ENCODE results near the gene HEPN1. TPM values are rescaled to one million over a fixed set of nuclear protein-coding genes. Genes with fewer than 3 reads are reported as not detected.

HEPN1 gene
- total and polyA plus RNA-seq, 9 of the 15 experiments (the other 6 are each of a cell fraction or from before 2014, with no cell fraction given), result not detected

DNA sequence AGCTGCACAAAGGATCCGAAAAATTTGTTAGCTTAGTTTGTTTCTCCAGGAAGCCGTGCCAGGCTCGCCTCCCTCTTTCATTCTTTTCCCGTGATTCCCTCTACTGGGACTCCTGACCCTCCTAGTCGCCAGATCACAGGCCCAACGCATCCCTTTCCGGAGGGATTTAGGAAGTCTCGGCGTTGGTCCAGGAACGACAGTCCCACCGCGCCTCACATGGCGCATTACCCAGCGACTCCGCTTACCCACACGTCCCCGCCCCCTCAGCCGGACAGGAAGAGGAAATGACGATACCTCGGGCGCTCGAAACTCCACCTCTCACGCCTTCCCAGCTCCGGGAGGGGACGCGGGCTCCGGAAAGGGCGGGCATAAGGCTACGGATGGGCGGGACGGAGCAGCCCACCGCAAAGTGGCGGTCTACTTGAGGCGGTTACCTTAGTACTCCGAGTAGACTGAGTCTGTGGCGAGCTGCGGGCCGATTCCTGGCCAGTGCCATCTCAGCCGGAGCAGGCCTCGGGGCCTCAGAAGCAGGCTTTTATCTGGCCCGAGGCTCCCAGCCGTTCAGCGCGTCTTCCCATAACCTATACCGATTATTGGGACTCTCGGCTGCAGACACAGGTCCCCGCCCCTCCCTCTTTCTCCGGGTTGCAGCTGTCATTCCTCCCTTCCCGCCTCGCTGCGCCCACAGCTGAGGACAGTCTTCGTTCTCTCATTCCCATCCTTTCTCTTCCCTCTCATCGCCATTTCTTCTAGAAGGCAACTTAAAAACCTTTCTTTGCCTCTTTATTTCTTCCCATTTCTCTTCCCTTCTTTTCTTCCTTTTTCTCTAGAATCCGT is 34.9 kb downstream of the HEPN1 start, which contains the start of gene CCDC15 (continued):
- TF ChIP-seq, protein P1, sequence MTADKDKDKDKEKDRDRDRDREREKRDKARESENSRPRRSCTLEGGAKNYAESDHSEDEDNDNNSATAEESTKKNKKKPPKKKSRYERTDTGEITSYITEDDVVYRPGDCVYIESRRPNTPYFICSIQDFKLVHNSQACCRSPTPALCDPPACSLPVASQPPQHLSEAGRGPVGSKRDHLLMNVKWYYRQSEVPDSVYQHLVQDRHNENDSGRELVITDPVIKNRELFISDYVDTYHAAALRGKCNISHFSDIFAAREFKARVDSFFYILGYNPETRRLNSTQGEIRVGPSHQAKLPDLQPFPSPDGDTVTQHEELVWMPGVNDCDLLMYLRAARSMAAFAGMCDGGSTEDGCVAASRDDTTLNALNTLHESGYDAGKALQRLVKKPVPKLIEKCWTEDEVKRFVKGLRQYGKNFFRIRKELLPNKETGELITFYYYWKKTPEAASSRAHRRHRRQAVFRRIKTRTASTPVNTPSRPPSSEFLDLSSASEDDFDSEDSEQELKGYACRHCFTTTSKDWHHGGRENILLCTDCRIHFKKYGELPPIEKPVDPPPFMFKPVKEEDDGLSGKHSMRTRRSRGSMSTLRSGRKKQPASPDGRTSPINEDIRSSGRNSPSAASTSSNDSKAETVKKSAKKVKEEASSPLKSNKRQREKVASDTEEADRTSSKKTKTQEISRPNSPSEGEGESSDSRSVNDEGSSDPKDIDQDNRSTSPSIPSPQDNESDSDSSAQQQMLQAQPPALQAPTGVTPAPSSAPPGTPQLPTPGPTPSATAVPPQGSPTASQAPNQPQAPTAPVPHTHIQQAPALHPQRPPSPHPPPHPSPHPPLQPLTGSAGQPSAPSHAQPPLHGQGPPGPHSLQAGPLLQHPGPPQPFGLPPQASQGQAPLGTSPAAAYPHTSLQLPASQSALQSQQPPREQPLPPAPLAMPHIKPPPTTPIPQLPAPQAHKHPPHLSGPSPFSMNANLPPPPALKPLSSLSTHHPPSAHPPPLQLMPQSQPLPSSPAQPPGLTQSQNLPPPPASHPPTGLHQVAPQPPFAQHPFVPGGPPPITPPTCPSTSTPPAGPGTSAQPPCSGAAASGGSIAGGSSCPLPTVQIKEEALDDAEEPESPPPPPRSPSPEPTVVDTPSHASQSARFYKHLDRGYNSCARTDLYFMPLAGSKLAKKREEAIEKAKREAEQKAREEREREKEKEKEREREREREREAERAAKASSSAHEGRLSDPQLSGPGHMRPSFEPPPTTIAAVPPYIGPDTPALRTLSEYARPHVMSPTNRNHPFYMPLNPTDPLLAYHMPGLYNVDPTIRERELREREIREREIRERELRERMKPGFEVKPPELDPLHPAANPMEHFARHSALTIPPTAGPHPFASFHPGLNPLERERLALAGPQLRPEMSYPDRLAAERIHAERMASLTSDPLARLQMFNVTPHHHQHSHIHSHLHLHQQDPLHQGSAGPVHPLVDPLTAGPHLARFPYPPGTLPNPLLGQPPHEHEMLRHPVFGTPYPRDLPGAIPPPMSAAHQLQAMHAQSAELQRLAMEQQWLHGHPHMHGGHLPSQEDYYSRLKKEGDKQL (CRISPR knock-in tag; IDR thresholded peaks at IDR 0.05; ENCODE audit: borderline replicate concordance), result no peak
- TF ChIP-seq RCOR1 (IDR thresholded peaks at IDR 0.05; ENCODE audit: borderline replicate concordance in 1 of 2, low read depth in 2 of 2, low read length in 2 of 2), result no peak
- TF ChIP-seq TEAD2 (tag; IDR thresholded peaks at IDR 0.05), result no peak
- TF ChIP-seq FOXJ3 (CRISPR knock-in tag; IDR thresholded peaks at IDR 0.05), result no peak
- TF ChIP-seq SRSF1 (IDR thresholded peaks at IDR 0.05; ENCODE audit: low read depth, low read length), result no peak
- peak; percentile 26 for TF ChIP-seq CCNT2 (IDR thresholded peaks at IDR 0.05; ENCODE audit: borderline replicate concordance, extremely low read depth, insufficient read length, low read depth, low read length)
- no peak for TF ChIP-seq ZNF217 (CRISPR knock-in tag; IDR thresholded peaks at IDR 0.05)
- TF ChIP-seq ZNF57 (CRISPR knock-in tag; IDR thresholded peaks at IDR 0.05), result no peak
- peak; percentile 86 for TF ChIP-seq PML (IDR thresholded peaks at IDR 0.05; ENCODE audit: low read length)
- TF ChIP-seq HMG20B (CRISPR knock-in tag; IDR thresholded peaks at IDR 0.05), result no peak
- peak; percentile 67 for TF ChIP-seq NFIC (IDR thresholded peaks at IDR 0.05)
- TF ChIP-seq TSC22D4 (tag; IDR thresholded peaks at IDR 0.05), result no peak
- peak; percentile 95 for TF ChIP-seq POLR2B (IDR thresholded peaks at IDR 0.05; ENCODE audit: low read depth, partially characterized antibody)
- TF ChIP-seq RUNX1 (IDR thresholded peaks at IDR 0.05; ENCODE audit: low read depth), result no peak
- TF ChIP-seq POLR2AphosphoS2 (IDR thresholded peaks at IDR 0.05; ENCODE audit: low read length), result peak; percentile 41; the same call in 1 of the 2 replicates
- no peak for TF ChIP-seq NCOA2 (IDR thresholded peaks at IDR 0.05; ENCODE audit: partially characterized antibody in 2 of 2)
- peak; percentile 65 for TF ChIP-seq RBBP5 (IDR thresholded peaks at IDR 0.05; ENCODE audit: borderline replicate concordance, insufficient read depth, low read length, poor library complexity, severe bottlenecking)
- TF ChIP-seq ZNF699 (CRISPR knock-in tag; IDR thresholded peaks at IDR 0.05; ENCODE audit: insufficient replicate concordance), result no peak
- TF ChIP-seq EHMT2 (IDR thresholded peaks at IDR 0.05), result peak; percentile 79
- TF ChIP-seq ZNF785 (CRISPR knock-in tag; IDR thresholded peaks at IDR 0.05), result no peak
- TF ChIP-seq EZH2 (IDR thresholded peaks at IDR 0.05; ENCODE audit: borderline replicate concordance, low read depth, low read length), result no peak
- no peak for TF ChIP-seq RBM14 (IDR thresholded peaks at IDR 0.05; ENCODE audit: borderline replicate concordance, insufficient read depth, low read depth, low read length)
- TF ChIP-seq ZNF507 (tag; conservative IDR thresholded peaks at IDR 0.05), result no peak
- peak; percentile 95 for TF ChIP-seq ZBTB1 (CRISPR knock-in tag; IDR thresholded peaks at IDR 0.05; ENCODE audit: borderline replicate concordance, low read depth)
- no peak for TF ChIP-seq ZKSCAN3 (CRISPR knock-in tag; IDR thresholded peaks at IDR 0.05)

Data from K562 (cell line).